A549 (cell line): Measurements from ENCODE around the gene HLCS.

Source experiments
- FOSB ChIP-seq: fragments of 250-450 bp; sonication (Bioruptor Pico); IDR thresholded peaks from 2 replicates; pipeline ENCODE4 v1.5.0; 2020; ENCODE audit warnings: mild to moderate bottlenecking, moderate library complexity
- PHF8 ChIP-seq: fragments of 200-600 bp; sonication (generic); IDR thresholded peaks from 2 replicates; pipeline ENCODE4 v1.6.1; 2016; ENCODE audit warnings: low read depth, mild to moderate bottlenecking, antibody characterized with exemption, moderate library complexity, borderline replicate concordance
- POLR2A ChIP-seq: IDR thresholded peaks from 2 replicates; pipeline ENCODE4 v1.6.1; 2012; ENCODE audit warnings: mild to moderate bottlenecking, low read length
- RARB ChIP-seq: fragments of 250-450 bp; sonication (Bioruptor Pico); IDR thresholded peaks from 2 replicates; pipeline ENCODE4 v1.8.0; 2021; ENCODE audit warnings: mild to moderate bottlenecking, moderate library complexity
- SREBF2 ChIP-seq: fragments of 450-650 bp; IDR thresholded peaks from 2 replicates; pipeline ENCODE4 v1.6.1; 2014; ENCODE audit warnings: mild to moderate bottlenecking, moderate library complexity
- ZC3H11A ChIP-seq: fragments of 450-650 bp; IDR thresholded peaks from 2 replicates; pipeline ENCODE4 v1.6.1; 2014; ENCODE audit warnings: antibody characterized with exemption, mild to moderate bottlenecking
- TF ChIP-seq, protein P1 (sequence below): fragments of >200 bp; sonication (Bioruptor Twin); formaldehyde crosslinking; IDR thresholded peaks from 3 replicates; pipeline ENCODE4 v1.5.1; 2016
- TF ChIP-seq, protein P2 (sequence below): fragments of >200 bp; sonication (Bioruptor Twin); formaldehyde crosslinking; IDR thresholded peaks from 3 replicates; pipeline ENCODE4 v1.6.1; 2016
- TF ChIP-seq, protein P3 (sequence below): IDR thresholded peaks from 2 replicates; pipeline ENCODE4 v1.6.1; 2012

DNA sequence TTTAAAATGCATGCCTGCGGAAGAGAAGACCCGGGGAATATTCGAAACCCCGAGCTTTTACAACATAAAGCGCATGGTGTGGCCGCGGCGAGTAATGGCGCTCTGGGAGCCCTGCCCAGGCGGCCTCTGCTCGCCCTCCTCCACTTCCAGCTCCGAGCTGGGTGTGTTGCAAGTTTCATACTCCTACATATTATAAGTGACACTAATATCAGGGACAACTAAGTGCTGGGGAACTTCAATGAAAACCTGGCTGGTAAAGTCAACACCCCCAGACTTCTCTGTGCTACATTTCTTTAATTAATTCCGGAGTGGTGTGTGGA is 255.8 kb downstream of the HLCS start:
- no peak for TF ChIP-seq ZC3H11A
- TF ChIP-seq, protein P1, sequence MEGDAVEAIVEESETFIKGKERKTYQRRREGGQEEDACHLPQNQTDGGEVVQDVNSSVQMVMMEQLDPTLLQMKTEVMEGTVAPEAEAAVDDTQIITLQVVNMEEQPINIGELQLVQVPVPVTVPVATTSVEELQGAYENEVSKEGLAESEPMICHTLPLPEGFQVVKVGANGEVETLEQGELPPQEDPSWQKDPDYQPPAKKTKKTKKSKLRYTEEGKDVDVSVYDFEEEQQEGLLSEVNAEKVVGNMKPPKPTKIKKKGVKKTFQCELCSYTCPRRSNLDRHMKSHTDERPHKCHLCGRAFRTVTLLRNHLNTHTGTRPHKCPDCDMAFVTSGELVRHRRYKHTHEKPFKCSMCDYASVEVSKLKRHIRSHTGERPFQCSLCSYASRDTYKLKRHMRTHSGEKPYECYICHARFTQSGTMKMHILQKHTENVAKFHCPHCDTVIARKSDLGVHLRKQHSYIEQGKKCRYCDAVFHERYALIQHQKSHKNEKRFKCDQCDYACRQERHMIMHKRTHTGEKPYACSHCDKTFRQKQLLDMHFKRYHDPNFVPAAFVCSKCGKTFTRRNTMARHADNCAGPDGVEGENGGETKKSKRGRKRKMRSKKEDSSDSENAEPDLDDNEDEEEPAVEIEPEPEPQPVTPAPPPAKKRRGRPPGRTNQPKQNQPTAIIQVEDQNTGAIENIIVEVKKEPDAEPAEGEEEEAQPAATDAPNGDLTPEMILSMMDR, result no peak
- TF ChIP-seq FOSB (CRISPR knock-in tag), result no peak
- no peak for TF ChIP-seq RARB (CRISPR knock-in tag)
- TF ChIP-seq, protein P2, sequence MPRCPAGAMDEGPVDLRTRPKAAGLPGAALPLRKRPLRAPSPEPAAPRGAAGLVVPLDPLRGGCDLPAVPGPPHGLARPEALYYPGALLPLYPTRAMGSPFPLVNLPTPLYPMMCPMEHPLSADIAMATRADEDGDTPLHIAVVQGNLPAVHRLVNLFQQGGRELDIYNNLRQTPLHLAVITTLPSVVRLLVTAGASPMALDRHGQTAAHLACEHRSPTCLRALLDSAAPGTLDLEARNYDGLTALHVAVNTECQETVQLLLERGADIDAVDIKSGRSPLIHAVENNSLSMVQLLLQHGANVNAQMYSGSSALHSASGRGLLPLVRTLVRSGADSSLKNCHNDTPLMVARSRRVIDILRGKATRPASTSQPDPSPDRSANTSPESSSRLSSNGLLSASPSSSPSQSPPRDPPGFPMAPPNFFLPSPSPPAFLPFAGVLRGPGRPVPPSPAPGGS, result no peak
- TF ChIP-seq, protein P3, sequence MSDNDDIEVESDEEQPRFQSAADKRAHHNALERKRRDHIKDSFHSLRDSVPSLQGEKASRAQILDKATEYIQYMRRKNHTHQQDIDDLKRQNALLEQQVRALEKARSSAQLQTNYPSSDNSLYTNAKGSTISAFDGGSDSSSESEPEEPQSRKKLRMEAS, result no peak
- TF ChIP-seq PHF8, result no peak
- no peak for TF ChIP-seq SREBF2
- no peak for TF ChIP-seq POLR2A
